SH-SY5Y (cell line): ENCODE data around the gene NPTX1.

Source experiments
- GATA2 ChIP-seq: IDR thresholded peaks from 2 replicates; pipeline ENCODE4 v1.6.1; 2011; ENCODE audit warnings: mild to moderate bottlenecking, low read depth, low read length
- GATA3 ChIP-seq: IDR thresholded peaks from 2 replicates; pipeline ENCODE4 v1.6.1; 2011; ENCODE audit warnings: low read depth, mild to moderate bottlenecking, low read length, moderate library complexity

- TF ChIP-seq GATA2 = no peak
- TF ChIP-seq GATA3 = no peak
These were observed 16.1 kb upstream of the NPTX1 start for GRCh38 chr17:80492343-80493136.
